NCI-H2107 treated with DMSO at 0.1 percent for 48 hours (cell line): ENCODE results near the gene MEF2D.

ENCODE experiments used
- DNase-seq: peaks from one replicate; lab custom pipeline; 2025; ENCODE audit not compliant: unreplicated experiment; lab: John Stamatoyannopoulos, UW

The MEF2D gene

DNA sequence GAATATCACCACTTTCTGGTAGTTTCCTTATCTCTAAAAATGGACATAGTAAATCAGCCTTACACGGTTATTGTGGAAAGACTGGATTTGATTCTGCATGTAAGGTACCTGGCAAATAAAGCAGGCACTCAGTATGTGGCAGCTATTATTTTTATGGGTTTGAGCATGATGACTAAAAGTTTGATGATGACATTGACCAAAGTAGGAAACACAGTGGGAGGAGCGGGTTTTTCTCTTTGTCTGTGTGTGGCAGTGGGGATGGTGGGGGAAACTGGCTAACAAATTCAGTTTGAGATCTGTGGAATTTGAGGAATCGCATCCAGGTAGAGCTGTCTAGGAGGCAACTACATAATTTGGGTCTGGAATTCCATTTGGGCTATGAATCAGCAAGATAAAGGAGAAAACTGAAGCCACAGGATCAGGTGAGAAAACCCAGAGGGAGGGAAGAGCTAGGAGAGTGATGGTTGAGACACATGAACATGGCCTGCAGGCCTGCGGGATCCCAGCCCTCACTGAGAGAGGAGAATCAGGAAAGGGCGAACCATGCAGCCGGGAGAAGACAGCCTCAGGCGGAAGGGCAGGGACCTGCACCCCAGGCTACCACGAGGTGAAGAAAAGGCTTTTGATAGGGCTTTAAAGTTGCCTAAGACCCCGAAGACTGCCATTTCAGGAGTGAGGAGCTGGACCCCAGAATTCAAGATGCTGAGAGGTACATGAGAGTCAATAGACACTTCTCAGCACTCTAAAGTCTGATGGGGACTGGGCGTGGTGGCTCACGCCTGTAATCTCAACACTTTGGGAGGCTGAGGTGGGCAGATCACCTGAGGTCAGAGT is 52.2 kb downstream of the MEF2D start:
- no peak for DNase-seq

DNA sequence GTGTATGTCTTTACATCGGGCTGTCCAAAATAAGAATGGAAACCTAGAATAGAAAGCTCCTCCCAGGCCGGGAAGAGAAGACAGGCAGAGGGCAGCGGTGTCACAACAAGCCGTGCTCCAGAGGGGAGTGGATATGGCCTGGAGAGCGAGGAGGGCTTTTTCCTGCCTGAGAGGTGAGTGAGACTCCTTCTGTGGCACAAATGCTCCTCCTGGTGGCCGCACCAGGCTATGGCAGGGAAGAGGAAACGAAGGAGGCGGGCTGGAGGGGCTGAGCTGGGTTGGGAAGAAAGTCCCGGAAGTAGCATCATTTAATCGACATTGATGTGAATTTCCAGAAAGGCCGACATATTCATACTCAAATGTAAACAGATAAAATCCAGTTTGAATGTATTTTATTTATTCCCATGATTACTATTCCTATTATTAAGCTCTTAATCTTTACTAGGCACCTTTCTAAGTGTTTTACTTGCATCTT is 54.7 kb downstream of the MEF2D start:
- DNase-seq: peak; percentile 87

DNA sequence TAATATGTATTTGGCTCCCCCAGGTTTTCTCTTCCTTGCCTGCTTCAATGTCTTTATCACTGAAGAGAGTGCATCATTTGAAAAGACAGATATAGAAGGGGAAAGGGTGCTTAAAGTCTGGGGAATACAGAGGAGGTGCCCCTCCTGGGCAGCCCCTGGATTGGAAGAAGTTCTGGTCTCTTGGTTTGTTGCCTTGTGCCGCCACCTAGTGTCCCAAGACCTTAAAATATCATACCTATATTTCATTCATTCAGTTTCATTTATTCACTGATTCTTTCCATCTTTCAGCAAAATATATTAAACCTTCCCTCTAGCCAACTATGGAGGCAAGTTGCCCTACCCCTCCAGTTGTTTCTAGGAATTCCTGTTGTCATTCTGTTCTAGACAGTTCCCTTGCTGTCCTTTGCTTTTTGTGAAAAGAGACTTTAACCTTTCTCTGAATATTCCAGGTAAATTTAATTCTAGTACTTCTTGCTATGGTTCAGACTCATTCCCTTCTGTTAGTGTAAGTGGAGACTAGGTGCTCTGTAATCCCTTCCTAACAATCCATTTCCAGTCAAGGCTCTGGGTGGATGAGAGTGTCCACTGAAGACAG is 56.1 kb downstream of the MEF2D start:
- DNase-seq: peak; percentile 5

DNA sequence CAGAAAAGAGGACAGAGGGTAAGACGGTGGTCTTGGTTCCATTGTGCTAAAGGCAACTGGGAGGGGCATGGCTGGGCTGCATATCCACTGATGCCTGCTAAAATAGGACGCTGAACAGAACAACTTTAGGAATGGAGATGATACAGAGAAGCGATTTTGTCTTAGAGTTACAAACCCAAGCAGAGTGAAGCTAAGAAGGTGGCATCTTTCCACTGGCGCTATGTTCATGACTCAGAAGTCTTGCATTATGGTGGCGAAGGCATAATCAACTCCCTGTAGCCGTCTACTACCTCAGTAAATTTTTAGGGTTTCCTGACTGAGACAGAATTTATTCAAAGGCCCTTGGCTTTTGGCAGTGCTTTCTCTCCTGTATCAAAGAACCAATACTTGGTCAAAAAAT is 57.3 kb downstream of the MEF2D start:
- DNase-seq: no peak

DNA sequence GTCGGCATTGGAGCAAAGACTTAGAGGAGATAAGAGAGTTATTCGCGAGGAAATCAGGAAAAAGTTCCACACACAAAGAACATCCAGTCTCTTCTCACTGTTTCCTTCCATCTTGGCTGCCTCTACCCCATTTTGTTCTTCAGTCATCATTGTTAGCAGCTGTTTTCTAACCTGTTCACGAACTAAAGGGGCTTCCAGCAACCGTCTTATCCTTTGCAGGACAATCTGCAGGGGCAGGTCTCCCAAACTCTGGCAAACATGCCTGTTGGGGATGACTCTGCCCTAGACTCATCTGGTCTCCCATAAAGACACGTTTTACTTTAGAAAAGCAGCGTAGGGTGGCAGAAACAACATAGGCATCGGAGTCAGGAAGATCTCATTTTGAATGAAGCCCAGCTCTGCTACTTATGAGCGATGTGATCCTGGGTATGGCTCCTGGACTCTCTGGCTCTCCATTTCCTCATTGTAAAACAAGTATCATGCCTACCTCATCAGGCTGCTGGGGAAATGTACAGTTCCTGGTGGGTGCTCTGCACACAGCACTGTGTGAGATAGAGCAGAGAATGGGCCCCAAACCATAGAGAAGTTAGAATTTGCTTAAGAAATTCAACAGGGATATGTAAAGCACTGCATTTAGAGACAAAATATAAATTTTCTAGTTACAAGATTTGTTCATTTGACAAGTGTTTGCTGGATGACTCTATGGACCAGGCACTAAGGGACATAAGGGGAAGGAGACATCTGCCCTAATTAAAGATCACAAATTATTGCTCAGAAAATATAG is 59.7 kb downstream of the MEF2D start:
- no peak for DNase-seq

DNA sequence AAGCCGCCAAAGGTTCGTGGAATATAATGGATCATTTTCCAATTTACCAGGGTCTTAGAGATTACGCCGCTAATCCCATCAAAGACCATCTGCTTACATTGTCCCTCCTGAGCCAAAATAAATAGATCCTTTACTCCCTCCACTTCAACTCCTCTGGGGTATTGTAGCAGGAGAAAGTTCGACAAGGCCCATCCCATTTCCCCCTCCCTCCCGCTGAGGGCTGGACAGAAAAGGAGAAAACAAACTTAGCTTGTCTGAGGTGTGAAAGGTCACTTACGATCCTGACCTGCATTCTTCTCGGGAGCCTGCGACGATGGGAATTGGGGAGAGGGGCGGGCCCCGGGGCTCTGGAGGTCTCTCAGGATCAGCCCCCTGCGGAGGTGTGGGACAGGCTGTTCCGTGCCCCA is 60.8 kb downstream of the MEF2D start:
- no peak for DNase-seq

DNA sequence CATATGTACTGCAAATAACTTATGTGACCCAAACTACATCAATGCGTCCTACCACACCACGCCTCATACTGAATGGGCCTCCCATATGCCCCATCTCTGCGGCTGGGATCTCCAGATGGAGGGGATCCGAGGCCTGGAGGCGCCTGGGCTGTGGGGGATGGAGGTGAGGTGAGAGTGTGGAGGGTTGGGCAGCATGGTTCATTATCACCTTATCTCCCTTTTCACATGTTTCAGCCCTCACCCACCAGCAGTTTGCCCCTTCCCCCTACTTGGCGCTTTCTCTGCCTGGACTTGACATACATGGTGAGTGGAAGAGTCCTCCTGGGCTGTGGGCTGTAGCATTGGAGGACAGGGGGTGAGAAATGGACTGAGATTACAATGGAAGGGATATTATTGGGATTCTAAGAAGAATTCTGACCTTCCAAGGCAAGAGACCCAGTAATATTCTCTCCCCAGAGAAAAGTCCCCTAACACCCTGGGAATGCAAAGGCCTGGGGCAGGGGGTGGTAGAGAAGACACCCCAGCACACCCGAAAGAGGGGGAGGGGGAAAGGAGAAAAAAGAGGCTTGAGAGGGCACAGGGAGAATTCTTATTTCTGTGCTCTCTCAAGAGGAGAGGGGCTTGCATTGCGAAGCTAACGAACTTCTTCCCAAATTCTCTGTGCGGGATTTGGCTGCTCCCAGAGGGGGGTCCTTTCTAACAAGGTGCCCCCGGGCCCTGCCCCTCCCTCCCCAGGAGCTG is 61.4 kb downstream of the MEF2D start:
- no peak for DNase-seq

DNA sequence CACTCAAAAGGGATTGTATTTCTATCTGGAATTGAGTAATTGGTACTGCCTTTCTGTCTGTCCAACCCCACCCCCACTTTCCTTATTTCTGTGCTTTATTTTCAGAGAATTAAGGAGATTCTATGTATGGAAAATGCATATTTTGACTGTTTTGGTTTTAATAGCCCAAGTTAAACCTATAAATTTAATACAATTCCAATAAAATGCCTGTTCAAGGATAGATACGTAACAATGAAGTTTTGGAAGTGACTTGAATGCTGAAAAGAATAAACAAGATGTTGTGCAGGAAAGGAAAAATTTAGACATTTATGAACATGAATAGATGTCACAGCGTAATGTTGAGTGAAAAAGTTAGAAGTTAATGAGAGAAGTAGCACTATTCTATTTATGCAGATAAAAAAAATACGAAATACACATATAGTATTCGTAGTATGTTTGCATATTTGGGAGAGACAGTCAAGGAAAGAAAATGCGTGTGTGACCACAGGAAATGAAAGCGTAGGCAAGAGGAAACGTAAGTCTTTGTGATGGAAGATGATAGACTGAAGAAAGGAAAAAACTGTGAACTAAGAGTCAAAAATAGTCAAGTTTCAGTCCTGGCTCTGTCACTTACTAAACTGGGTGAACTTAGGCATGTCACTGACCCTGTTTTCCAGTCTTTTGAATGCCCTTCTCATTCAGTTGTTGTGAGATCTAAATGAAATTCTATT is 62.1 kb downstream of the MEF2D start:
- DNase-seq: no peak

DNA sequence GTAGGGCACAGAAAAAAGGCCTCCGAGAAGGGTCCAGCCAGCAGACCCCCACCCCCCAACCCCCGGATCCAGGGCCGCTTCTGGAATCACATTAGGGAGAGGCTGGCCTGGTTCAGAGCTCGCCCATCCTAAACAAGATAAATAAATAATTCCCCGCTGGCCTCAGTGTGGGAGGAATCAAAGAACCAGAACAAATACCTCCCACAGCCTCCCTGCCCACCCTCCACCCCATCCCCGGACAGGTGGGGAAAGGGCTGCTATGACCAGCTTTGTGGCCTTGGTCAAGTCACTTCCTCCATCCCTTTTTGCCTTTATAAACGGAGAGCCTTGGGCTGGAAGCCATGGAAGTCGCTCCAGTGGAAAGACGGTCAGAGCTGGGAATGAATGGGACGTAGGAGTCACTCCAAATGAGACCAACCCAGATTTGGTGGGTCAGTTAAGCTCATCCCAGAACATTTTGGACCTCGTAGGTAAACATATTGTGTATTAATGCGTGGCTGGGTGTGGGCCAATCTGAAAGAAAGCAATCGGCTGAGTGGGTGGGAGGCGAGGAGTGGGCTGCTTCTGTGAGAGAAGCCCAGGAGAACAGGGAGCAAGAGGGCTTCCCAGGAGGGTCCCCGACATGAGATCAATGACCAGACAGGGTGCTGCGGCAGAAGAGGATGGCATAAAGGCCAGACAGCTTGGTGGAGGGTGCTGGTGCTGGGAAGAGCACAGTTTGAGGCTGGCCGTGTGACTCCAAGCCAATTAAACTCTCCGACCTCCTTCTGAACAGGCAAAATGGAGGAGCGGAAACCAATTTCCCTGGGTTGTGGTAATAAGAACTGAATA is 63.3 kb downstream of the MEF2D start:
- no peak for DNase-seq

DNA sequence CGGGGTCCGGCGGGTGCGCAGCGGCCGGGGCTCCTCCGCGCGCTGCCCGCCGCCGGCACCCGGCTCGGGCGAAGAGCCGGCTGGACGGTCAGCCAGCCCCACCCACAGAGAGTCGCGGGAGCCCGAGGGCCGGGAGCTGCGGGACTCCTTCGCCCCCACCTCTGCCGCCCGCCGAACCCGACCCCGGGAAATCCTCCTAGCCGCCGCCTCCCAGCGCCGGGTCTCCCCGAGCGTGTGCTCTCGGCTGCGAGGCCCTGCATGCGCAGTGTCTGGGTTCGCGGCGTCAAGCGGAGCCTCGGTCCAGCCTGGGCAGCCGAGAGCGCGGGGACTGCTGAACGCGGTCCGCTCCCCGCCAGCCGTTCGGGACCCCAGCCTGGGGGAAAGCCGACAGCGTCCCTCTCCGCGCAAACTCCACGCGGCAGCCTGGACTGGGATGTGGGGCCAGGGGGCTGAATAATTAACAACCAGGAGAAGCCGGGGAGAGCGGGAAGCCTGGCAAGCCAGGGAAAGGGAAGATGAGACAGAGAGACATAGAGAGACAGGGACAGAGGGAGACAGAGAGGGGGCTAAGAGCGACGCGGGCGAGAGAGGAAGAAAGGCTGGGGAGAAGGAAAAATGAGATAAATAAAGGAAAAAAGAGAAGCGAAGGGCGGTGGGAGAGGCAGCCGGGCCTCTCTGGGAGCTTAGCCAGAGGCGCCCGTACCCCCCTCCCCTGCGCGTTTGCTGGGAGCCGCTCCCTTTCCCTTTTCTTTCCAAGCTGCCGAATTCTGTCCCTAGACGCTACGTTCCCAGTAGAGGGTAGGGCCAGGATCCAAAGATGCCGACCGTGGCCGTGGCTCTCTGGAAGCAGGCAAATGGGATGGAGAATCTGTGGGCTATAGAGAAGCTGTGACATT is 64.2 kb downstream of the MEF2D start:
- no peak for DNase-seq

DNA sequence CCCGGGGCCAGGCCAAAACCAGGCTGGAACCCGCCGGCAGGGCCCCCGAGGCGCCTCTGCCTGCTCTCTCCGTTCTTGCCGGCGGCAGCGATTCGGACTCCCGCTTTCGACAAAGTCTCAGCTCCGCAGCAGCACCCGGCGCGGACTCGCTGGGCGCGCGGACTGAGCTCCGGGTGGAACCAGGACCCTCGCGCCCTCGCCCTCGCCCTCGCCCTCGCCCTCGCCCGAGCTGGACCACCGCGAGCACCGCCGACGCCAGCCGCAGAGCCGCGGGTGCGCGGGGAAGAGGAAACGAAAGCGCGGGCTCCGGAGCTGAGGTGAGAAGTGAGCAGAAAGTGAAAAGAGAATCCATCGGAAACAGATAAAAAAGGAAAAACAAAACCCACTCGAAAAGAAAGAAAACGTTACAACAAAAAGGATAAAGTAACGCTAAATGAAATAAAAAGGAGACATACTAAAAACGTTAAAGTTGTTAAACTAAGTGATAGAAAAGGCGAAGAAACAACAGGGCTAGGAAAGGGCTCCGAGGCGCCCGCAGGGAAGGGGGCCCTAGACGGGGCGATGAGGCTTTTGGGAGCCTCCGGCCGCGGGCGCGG is 64.9 kb downstream of the MEF2D start:
- no peak for DNase-seq

DNA sequence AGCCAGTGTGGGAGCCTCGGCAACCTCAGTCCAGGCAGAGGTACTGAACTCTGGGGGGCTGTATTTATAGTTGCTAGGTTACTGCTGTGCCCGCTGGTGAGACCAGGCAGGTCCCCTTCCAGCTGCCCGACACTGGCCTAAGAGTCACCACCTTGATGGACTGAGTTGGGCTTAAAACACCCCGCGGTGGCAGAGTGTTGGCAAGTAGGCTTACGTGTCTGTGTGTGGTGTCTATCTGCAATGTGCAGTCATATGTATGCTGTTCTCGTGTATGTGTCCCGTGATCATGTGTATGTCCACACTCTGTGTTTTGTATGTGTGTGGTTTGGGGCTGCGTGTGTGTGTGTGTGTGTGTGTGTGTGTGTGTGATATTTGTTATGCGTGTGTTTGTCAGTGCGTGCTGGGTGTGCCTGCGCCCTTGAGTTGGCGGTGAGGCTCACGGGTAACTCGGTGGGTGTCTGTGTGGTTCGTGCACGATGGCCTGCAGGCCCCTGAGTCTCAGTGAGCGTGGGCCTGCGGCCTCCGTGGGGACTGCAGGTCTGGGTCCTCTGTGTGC is 65.5 kb downstream of the MEF2D start:
- DNase-seq: no peak

DNA sequence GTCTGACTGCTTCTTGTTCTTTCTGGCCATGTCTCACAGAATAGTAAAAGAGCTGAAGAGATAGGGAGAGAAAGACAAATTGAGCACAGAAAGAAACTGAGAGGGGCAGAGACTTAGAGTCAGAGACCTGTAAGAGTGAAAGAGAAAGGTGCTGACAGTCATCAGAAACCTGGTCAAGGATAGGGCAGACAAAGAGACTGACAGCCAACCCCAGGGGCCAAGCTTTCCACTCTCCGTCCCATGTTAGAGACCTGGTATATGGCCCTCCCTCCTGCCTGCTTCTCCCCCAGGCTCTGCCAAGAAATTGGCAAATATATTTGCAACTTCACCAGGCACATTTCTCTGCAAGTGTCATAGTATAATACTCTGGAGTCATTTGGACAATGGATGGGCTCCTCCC is 67.0 kb downstream of the MEF2D start:
- DNase-seq: no peak

DNA sequence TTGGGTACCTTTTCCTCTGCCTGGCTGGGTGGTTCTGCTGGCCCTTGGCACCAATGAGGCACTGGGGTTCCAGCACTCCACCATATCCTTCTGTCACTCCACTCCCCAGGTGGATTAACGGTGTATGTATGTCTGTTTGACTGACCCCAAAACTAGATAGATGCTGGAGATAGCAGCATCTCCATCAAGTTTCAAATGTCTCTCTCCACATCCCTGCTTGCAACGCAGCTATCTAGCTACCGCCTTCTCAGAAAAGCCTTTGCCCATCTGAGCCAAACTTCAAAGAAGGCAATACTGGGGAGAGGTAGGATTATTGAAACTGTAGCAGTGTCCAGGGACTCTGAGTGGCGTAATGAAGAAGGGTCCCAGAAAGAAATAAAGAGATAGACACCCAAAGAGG is 67.5 kb downstream of the MEF2D start:
- no peak for DNase-seq

DNA sequence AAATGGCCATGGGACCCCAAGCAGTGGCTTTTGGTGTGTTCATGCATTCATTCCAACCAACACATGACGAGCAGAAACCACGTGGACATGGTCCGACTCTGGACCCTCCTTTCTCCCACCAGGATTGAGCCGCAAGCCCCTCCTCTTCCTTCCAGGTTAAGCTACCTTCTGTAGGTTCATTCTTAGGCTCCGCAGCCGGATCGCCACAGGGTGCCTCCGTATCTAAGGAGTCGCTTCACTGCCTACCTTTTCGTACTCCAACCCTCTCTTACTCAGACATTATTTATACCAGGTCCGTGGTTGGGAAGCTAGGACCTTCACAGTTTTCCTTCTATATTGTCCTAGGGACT is 67.9 kb downstream of the MEF2D start:
- no peak for DNase-seq

DNA sequence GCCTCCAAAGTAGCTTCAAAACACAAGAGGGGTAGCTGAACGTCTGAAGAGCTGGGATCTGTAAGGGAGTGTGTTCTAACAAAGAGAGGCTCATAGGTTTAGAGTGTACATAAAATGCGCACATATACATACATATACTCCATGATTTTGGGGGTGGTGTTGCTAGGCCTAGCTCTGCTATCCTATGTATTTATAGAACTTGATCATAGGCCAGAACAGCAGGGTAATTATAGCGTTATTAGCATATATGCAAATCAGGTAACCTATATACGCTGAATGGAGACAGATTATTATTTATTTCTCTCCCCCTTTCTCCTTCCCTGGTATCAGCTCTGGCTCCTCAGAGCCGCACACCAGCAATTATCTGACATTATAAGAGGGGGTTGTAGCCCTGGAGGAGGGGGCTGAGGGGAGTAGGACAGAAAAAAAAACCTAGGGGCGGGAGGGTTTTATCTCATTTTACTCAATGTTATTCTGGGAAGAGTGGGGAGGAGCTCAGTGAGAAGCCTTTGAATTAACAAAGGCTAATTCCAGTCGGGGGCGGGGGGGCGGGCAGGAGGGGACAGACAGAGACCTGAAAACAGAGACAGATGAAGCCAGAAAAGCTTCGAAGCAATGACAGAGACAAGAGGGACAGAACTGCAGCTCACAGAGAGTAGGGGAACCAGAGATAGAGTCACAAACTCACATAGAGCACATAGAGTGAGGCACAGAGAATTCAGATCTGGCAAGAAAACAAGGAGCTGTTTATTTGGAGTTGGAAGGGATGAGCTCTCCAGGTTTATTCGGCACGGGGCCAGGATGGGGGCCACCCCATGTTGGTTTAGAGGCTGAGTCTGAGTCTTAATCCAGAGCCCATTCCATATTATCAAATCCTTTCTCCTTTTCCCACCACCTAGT is 68.6 kb downstream of the MEF2D start:
- no peak for DNase-seq

DNA sequence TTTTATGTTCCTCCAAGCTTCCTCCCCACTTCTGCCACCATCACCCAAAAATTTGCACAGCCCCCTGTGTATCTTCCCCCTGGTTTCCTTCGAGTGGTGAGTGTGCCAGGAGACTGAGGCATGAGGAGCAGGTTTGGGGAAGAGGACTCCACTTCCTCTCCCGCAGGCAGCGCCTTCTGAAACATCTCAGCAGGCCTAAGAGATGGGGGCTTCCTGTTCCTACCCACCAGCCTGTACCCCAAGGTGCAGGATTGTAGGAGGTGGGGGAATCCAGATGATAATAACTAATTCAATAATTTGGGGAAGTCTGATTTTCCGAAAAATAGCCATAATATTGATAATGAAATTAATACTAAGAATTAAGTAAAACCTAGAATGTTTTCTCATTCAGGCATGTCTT is 69.2 kb downstream of the MEF2D start:
- no peak for DNase-seq
